Spleen (tissue), 11 donors: Measurements from ENCODE around the gene BAX. TPM values are rescaled to one million over a fixed set of nuclear protein-coding genes. Genes with fewer than 3 reads are reported as not detected.

ENCODE experiments used
- DNase-seq: peaks from one replicate; pipeline ENCODE4 v3.0.0-alpha.2; 2020
- H3K27ac ChIP-seq, 8 donors: fragments of 200-600 bp; sonication (generic) in 7 of 8; 1 replicate in 4 of 8; 2 replicates in 4 of 8; pipeline versions ENCODE4 v1.5.0 to v1.8.0; 2016 to 2021; ENCODE audit warnings: inconsistent platforms in 4 of 8, mild to moderate bottlenecking in 4 of 8, moderate library complexity in 1 of 8
- H3K27me3 ChIP-seq, 7 donors: fragments of 200-600 bp; sonication (generic) in 6 of 7; replicated peaks in 1 of 7; 1 replicate in 4 of 7; 2 replicates in 3 of 7; pipeline versions ENCODE4 v1.5.0 to v1.8.0; 2016 to 2021; ENCODE audit warnings: inconsistent platforms in 3 of 7, mild to moderate bottlenecking in 1 of 7
- H3K36me3 ChIP-seq, 6 donors: fragments of 200-600 bp; sonication (generic) in 5 of 6; 1 replicate in 4 of 6; 2 replicates in 2 of 6; pipeline versions ENCODE4 v1.5.0 to v1.8.0; 2016 to 2021; ENCODE audit warnings: inconsistent platforms in 2 of 6
- H3K4me1 ChIP-seq, 6 donors: fragments of 200-600 bp; sonication (generic) in 5 of 6; 1 replicate in 3 of 6; 2 replicates in 3 of 6; pipeline versions ENCODE4 v1.5.0 to v1.8.0; 2016 to 2021; ENCODE audit warnings: inconsistent platforms in 3 of 6
- H3K4me3 ChIP-seq, 8 donors: fragments of 200-600 bp; sonication (generic) in 7 of 8; 1 replicate in 4 of 8; 2 replicates in 4 of 8; pipeline versions ENCODE4 v1.5.0 to v1.8.0; 2016 to 2021; ENCODE audit warnings: inconsistent platforms in 4 of 8, mild to moderate bottlenecking in 4 of 8, moderate library complexity in 2 of 8
- H3K9me3 ChIP-seq, 8 donors: fragments of 200-600 bp; sonication (generic) in 7 of 8; 1 replicate in 4 of 8; 2 replicates in 4 of 8; pipeline versions ENCODE4 v1.5.0 to v1.8.0; 2016 to 2021; ENCODE audit warnings: inconsistent platforms in 4 of 8
- CTCF ChIP-seq, 11 experiments: fragments of 200-600 bp in 7 of 11; fragments of 450-650 bp in 4 of 11; sonication (generic) in 4 of 11; IDR thresholded peaks in 8 of 11; conservative IDR thresholded peaks in 3 of 11; 1 replicate in 7 of 11; 2 replicates in 4 of 11; pipeline versions ENCODE4 v1.4.0 to v1.8.0; 2016 to 2021; ENCODE audit warnings: antibody characterized with exemption in 11 of 11, inconsistent platforms in 4 of 11, mild to moderate bottlenecking in 1 of 11
- POLR2A ChIP-seq, 3 donors: fragments of 450-650 bp; IDR thresholded peaks; one replicate each; pipeline ENCODE4 v1.5.1; 2017; ENCODE audit warnings: antibody characterized with exemption in 3 of 3, mild to moderate bottlenecking in 1 of 3
- POLR2AphosphoS5 ChIP-seq, 3 donors: sonication (generic); formaldehyde crosslinking; IDR thresholded peaks; one replicate each; pipeline ENCODE4 v1.5.1; 2017; ENCODE audit warnings: antibody characterized with exemption in 3 of 3
- WGBS, 5 donors: extraction: QIAGEN DNeasy Blood & Tissue Kit in 3 of 5; methylation state at CpG; one replicate each; pipeline versions ENCODE4 v1.1.5 to v1.1.7; 2013 to 2018; 5-methylcytosine and 5-hydroxymethylcytosine counted together
- intact Hi-C: fragments of 100-400 bp; cut with DNase I; formaldehyde crosslinking; loops from one replicate; pipeline ENCODE4 v1.15.0; 2023; ENCODE audit warnings: low total_unique reads
- polyA plus RNA-seq, 3 donors: library from polyadenylated mRNA; stranded (reverse); fragments of 200-250 nt; gene quantifications; one replicate each; pipeline ENCODE4 v1.2.1, GENCODE V29; 2013
- total RNA-seq, 7 donors: library from RNA; depleted of rRNA in 3 of 7; stranded (reverse); fragments of >200 nt in 3 of 7; fragmentation: NEBNext Ultra II Directional in 4 of 7; extraction: Animal tissue kit (Norgen Biotek cat#: 25700) in 4 of 7; gene quantifications; one replicate each; pipeline versions ENCODE4 v1.1.0 to v1.2.1, GENCODE V29; 2016 to 2021
- donor health status: healthy with polysubstance abuse.
- donor health status: DM: no; HTN: no; CAD: no; lungs with moderate emphysema.
- donor health status: DM: no; HTN: no; CAD: no.
- donor health status: Bipolar disorder and iron deficiency.
- donor health status: healthy.
- donor health status: DM: no; HTN: no; CAD: no.
- donor health status: DM: yes; HTN: yes; CAD: no.

Gene BAX
- total and polyA plus RNA-seq, 10 donors, result 65.9 to 219 (median 131) TPM

- peak; percentile 100 for DNase-seq
- Histone ChIP-seq H3K27me3 (no peaks in the 10 kb centered on the region), H3K27ac (peak within 1 kb of the TSS; percentile 80 to 98 (median 94)), H3K4me3 (peak within 1 kb of the TSS; percentile 60 to 90 (median 80)), H3K9me3 (no peaks in the 10 kb centered on the region), H3K4me1 (peaks cover 14 to 61% (median 37%) of the 10 kb centered on the region in 6 donors), H3K36me3 (peaks cover 0 to 29% (median 4%) of the 10 kb centered on the region in 6 donors)
- TF ChIP-seq POLR2A (IDR thresholded peaks at IDR 0.05) (peak in 2 of 3 donors; percentile 36 to 80), POLR2AphosphoS5 (IDR thresholded peaks at IDR 0.05) (peak; percentile 91 to 96 (median 95)), CTCF (IDR thresholded peaks at IDR 0.05 in 8 of 11, conservative IDR thresholded peaks at IDR 0.05 in 3 of 11) (peak; percentile 99 to 100 (median 100))
- 0% methylated on average over 42 to 56 of the region's 56 CpGs for WGBS, 5 donors
- intact Hi-C loops, result no loop called here
Observed at GRCh38 chr19:48993175-48994034, 38.7 kb downstream of the BAX start, which contains the start of the genes GYS1 and RUVBL2. TSS of gene GYS1 (minus strand) at chr19:48993309. CDS start at chr19:48993112, 197 bp downstream. TSS of gene RUVBL2 (plus strand) at chr19:48993887. CDS start at chr19:48993912, 25 bp downstream.

GRCh38 chr19:48994035-48994386 is 39.3 kb downstream of the BAX start:
- H3K27ac ChIP-seq, result peak overlapping the region; percentile 80 to 98 (median 94)
- peaks cover 14 to 61% (median 37%) of the 10 kb centered on the region in 6 donors for H3K4me1 ChIP-seq

GRCh38 chr19:48997972-48998371 is 43.3 kb downstream of the BAX start:
- Histone ChIP-seq H3K9me3 (no peaks in the 10 kb centered on the region), H3K4me1 (peaks cover 8 to 34% (median 17%) of the 10 kb centered on the region in 6 donors), H3K27me3 (no peaks in the 10 kb centered on the region), H3K27ac (no peak overlapping the region), H3K4me3 (no peak overlapping the region), H3K36me3 (peaks cover 0 to 39% (median 6%) of the 10 kb centered on the region in 6 donors)
- DNase-seq, result no peak
- WGBS, 5 donors, result 83 to 87% (median 85%) methylated on average over 5 of the region's 5 CpGs
- TF ChIP-seq CTCF (IDR thresholded peaks at IDR 0.05 in 8 of 11, conservative IDR thresholded peaks at IDR 0.05 in 3 of 11), result peak in 6 of 11 experiments; percentile 22 to 50 (median 48)
- TF ChIP-seq POLR2AphosphoS5 (IDR thresholded peaks at IDR 0.05), result no peak
- intact Hi-C loops, result no loop called here

More at GRCh38 chr19:48994035-48994386, 39.3 kb downstream of the BAX start:
- TF ChIP-seq CTCF (IDR thresholded peaks at IDR 0.05 in 8 of 11, conservative IDR thresholded peaks at IDR 0.05 in 3 of 11), result no peak
- TF ChIP-seq POLR2A (IDR thresholded peaks at IDR 0.05), result no peak
- no peak for TF ChIP-seq POLR2AphosphoS5 (IDR thresholded peaks at IDR 0.05)
- intact Hi-C loops, result no loop called here
- WGBS, 5 donors, result 1 to 4% (median 1%) methylated on average over 8 to 13 of the region's 13 CpGs
- Histone ChIP-seq H3K27me3 (no peaks in the 10 kb centered on the region), H3K4me3 (peak overlapping the region; percentile 60 to 90 (median 80)), H3K36me3 (peaks cover 0 to 23% (median 4%) of the 10 kb centered on the region in 6 donors), H3K9me3 (no peaks in the 10 kb centered on the region)
- DNase-seq, result no peak
